H1 (cell line): ENCODE measurements around the gene TBCA. TPM values are rescaled to one million over a fixed set of nuclear protein-coding genes. Genes with fewer than 3 reads are reported as not detected.

Experiments
- BACH1 ChIP-seq: IDR thresholded peaks from 2 replicates; pipeline ENCODE4 v1.6.1; 2012; ENCODE audit warnings: low read length, improper control_type of control experiment
- CBX5 ChIP-seq: fragments of 300-800, 300-1000 bp; sonication (generic); IDR thresholded peaks from 2 replicates; pipeline ENCODE4 v1.7.1; 2016; ENCODE audit warnings: antibody characterized with exemption, low read length, low read depth
- EGR1 ChIP-seq: IDR thresholded peaks from 2 replicates; pipeline ENCODE4 v1.6.1; 2011; ENCODE audit warnings: low read depth, low read length, borderline replicate concordance
- HDAC2 ChIP-seq, 2 experiments: fragments of 300-600 bp in 1 of 2; sonication (generic) in 1 of 2; IDR thresholded peaks; 2 replicates each; pipeline ENCODE4 v1.6.1; 2011 to 2012; ENCODE audit warnings: low read depth in 2 of 2, low read length in 2 of 2, mild to moderate bottlenecking in 2 of 2, moderate library complexity in 2 of 2, borderline replicate concordance in 1 of 2, inconsistent platforms in 1 of 2
- POLR2AphosphoS5 ChIP-seq: IDR thresholded peaks from 2 replicates; pipeline ENCODE4 v1.6.1; 2011; ENCODE audit warnings: low read depth, low read length
- RAD21 ChIP-seq, 2 experiments: IDR thresholded peaks in 1 of 2; conservative IDR thresholded peaks in 1 of 2; 2 replicates each; pipeline ENCODE4 v1.6.1; 2011; ENCODE audit warnings: low read depth in 2 of 2, low read length in 2 of 2, improper control_type of control experiment in 1 of 2, inconsistent platforms in 1 of 2, mild to moderate bottlenecking in 1 of 2, moderate library complexity in 1 of 2
- RFX5 ChIP-seq: IDR thresholded peaks from 2 replicates; pipeline ENCODE4 v1.6.1; 2011; ENCODE audit warnings: low read depth, low read length, improper control_type of control experiment, borderline replicate concordance
- polyA plus RNA-seq, 7 experiments: library from polyadenylated mRNA; depleted of rRNA in 3 of 7; stranded (reverse) in 5 of 7; unstranded in 2 of 7; fragments of >200 nt in 5 of 7; fragments of 200-250 nt in 2 of 7; gene quantifications; 1 replicate in 5 of 7; 2 replicates in 1 of 7; 4 replicates in 1 of 7; pipeline versions ENCODE4 v1.2.1 to v1.2.3, GENCODE V29; 2011 to 2013; ENCODE audit warnings: missing spikeins in 2 of 7, mixed read lengths in 2 of 7
- total RNA-seq: library from RNA; stranded (reverse); fragmentation: NEBNext Ultra II Directional; extraction: Animal tissue kit (Norgen Biotek cat#: 25700); gene quantifications from 2 replicates; pipeline ENCODE4 v1.2.1, GENCODE V29; 2021
- TF ChIP-seq, protein P1 (sequence below), 3 experiments: IDR thresholded peaks; 1 replicate in 2 of 3; 2 replicates in 1 of 3; pipeline versions ENCODE4 v1.5.1 to v1.6.1; 2011; ENCODE audit warnings: low read length in 3 of 3, mild to moderate bottlenecking in 3 of 3, inconsistent platforms in 2 of 3, low read depth in 1 of 3, moderate library complexity in 1 of 3; ENCODE audit not compliant: insufficient read depth in 1 of 3; ENCODE audit errors: control extremely low read depth in 1 of 3

TBCA gene
- total and polyA plus RNA-seq, 2 of the 8 experiments (the other 6 are each of a cell fraction or from before 2014, with no cell fraction given) = 55.7 to 320 TPM

DNA sequence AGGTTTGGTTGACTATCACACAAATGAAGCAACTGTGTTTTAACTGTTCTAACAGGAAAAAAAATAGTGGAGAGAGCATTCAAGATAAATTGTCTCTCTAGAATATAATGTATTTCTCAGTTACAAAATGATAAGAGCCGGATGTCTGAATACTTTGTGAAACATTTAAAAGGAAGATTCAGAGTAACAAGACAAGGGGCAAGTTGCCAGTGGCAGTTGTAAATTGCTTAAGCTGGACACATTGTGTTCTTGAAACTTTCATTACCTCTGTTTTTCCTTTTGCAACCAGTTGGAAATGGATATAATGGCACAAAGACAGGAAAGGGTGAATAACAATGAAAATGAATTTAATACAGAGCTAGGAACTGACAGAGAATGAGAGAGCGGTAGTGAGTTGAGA lies 15.2 kb upstream of the TBCA start (continued):
- TF ChIP-seq, protein P1, sequence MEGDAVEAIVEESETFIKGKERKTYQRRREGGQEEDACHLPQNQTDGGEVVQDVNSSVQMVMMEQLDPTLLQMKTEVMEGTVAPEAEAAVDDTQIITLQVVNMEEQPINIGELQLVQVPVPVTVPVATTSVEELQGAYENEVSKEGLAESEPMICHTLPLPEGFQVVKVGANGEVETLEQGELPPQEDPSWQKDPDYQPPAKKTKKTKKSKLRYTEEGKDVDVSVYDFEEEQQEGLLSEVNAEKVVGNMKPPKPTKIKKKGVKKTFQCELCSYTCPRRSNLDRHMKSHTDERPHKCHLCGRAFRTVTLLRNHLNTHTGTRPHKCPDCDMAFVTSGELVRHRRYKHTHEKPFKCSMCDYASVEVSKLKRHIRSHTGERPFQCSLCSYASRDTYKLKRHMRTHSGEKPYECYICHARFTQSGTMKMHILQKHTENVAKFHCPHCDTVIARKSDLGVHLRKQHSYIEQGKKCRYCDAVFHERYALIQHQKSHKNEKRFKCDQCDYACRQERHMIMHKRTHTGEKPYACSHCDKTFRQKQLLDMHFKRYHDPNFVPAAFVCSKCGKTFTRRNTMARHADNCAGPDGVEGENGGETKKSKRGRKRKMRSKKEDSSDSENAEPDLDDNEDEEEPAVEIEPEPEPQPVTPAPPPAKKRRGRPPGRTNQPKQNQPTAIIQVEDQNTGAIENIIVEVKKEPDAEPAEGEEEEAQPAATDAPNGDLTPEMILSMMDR (IDR thresholded peaks at IDR 0.05; ENCODE audit: control extremely low read depth in 1 of 3, insufficient read depth in 1 of 3, low read depth in 1 of 3, low read length in 3 of 3) = no peak
- TF ChIP-seq RFX5 = no peak
- no peak for TF ChIP-seq BACH1
- no peak for TF ChIP-seq EGR1
- TF ChIP-seq CBX5 = no peak
- TF ChIP-seq RAD21 (IDR thresholded peaks at IDR 0.05 in 1 of 2, conservative IDR thresholded peaks at IDR 0.05 in 1 of 2; ENCODE audit: low read depth in 2 of 2, low read length in 2 of 2) = no peak
- no peak for TF ChIP-seq POLR2AphosphoS5
- no peak for TF ChIP-seq HDAC2 (IDR thresholded peaks at IDR 0.05; ENCODE audit: borderline replicate concordance in 1 of 2, low read depth in 2 of 2, low read length in 2 of 2)
- TF ChIP-seq, all 59 proteins: peak for 0
